ENCODE results near the gene FAM200B.

Gene FAM200B

DNA sequence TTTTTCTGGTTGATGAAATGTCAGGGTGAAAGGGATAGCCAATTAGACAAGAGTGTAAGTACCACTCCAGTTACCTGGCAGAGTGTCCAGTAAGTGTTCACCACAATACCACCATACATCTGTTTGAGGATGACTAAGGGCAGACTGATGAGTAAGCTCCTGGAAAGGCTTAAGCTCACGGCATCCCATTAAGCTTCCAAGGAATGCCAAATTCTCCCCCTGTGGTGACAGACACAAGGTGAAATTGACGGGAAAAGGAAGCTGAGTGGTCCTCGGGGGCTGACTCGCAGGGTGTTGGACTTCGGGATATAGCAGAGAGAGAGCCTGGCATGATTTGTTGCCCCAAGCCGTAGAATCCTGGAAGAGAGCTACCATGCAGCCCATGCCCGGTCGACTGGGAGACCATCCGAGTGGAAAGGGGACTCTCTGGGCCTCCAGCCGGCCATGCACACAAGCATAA lies 13.6 kb downstream of the FAM200B start:
- no peak for DNase-seq (ENCODE audit: low read depth in 3 of 3, low spot score in 1 of 3)

DNA sequence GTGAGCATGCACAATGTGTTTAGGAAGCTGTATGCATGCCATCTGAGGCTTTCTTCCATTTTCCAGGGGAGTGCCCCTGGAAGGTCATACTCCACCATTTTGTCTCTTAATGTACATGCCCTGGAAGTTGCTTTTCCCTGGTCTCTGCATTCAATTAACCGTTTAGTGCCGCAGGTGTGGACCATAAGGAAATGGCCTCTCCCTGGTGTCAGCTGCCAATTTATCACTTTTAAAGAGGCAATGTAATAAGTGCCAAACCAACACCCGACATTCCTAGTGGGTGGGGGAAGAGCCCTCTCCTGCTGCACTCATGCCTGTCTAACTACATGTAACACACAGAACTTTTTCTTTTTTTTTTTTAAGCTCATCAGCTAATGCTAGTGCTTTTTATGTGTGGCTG lies 14.1 kb downstream of the FAM200B start:
- no peak for DNase-seq (ENCODE audit: low read depth in 3 of 3, low spot score in 1 of 3)

DNA sequence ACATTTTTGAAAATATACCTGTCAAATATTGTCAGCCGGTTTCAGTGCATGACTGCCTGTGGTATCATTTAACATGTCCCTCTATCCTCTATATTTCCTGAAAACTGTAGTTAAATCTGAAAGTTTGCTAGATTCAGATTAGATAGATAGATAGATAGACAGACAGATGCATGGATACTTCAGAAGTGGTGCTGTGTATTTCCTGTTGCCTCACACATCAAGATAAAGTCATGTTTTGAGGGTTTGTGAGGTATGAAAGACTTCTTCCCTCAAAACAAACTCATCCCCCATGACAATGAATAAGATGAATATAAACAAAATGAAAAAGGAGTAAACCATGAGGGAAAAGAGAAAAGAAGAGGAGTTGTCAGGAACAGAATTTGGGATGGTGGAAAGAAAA lies 15.2 kb downstream of the FAM200B start:
- DNase-seq (ENCODE audit: low read depth in 3 of 3, low spot score in 1 of 3): no peak

DNA sequence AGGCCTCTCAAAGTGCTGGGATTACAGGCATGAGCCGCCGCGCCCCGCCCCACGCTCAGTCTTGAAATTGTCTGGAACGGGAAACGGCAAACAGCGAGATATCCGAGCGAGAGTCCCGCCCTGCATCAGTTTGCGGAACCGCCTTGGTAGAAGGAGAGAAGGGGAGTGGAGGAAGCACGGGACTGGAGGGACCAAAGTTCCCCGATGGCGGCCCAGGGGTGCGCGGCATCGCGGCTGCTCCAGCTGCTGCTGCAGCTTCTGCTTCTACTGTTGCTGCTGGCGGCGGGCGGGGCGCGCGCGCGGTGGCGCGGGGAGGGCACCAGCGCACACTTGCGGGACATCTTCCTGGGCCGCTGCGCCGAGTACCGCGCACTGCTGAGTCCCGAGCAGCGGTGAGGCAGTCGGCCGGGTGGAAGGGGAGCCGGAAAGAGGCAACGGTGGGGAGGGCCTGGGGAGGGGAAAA lies 21.3 kb downstream of the FAM200B start, which contains the start of gene BST1:
Gene BST1 (plus strand): TSS at position 125 of the 463 bp plus-strand sequence. CDS start 80 bp downstream, at position 205.
- peak in 2 of 3 donors; percentile 11 to 28 for DNase-seq (ENCODE audit: low read depth in 3 of 3, low spot score in 1 of 3)

DNA sequence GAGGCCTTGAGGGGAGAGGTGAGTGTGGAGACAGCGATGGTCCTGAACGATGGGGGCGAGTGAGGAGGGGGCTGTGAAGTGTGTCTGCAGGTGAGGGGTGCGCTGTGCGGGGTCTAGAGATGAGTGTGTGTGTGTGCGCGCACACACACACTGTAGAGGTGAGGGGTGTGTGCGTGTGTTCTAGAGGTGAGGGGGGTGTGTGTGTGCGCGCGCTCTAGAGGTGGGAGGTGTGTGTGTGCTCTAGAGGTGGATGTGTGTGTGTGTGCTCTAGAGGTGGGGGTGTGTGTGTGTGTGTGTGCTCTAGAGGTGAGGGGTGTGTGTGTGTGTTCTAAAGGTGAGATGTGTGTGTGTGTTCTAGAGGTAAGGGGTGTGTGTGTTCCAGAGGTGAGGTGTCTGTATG lies 21.8 kb downstream of the FAM200B start:
- DNase-seq (ENCODE audit: low read depth in 3 of 3, low spot score in 1 of 3): no peak

DNA sequence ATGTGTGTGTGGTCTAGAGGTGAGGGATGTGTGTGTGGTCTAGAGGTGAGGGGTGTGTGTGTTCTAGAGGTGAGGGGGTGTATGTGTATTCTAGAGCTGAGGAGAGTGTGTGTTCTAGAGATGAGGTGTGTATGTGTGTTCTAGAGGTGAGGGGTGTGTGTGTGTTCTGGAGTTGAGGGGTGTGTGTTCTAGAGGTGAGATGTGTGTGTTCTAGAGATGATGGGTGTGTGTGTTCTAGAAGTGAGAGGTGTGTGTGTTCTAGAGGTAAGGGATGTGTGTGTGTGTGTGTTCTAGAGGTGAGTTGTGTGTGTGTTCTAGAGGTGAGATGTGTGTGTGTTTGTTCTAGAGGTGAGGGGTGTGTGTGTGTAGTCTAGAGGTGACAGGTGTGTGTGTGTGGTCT lies 22.5 kb downstream of the FAM200B start:
- no peak for DNase-seq (ENCODE audit: low read depth in 3 of 3, low spot score in 1 of 3)

DNA sequence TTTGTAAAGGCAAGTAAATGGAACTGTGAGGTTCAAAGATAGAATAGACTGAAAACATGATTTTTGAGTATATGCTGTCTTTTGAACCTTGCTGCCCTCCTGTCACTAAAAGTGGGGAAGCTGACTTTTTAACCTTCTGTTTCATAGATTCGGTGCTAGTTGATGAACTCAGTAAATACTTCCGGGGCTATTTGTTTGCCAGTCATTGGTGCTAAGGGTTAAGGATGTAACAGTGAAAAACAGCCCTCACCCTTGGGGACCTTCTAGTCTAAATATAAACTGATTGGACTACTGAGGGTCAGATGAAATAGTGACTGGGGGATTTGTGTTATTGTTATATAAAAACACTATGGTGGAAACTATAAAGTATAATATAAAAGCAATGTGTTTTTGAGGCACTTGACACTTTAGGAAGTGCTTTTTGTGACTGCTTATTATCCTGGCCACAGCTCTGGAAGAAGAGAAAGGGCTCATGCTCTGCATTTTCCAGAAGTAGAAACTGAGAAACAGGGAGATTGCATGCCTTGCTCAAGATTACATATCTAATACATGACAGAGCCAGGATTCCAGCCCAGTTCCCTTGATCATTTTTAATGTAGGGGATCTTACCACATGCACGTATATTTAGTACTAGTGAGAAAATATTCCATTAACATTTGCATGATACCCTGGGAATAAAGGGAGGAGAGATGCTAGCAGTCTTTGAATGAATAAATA lies 25.2 kb downstream of the FAM200B start:
- no peak for DNase-seq (ENCODE audit: low read depth in 3 of 3, low spot score in 1 of 3)

DNA sequence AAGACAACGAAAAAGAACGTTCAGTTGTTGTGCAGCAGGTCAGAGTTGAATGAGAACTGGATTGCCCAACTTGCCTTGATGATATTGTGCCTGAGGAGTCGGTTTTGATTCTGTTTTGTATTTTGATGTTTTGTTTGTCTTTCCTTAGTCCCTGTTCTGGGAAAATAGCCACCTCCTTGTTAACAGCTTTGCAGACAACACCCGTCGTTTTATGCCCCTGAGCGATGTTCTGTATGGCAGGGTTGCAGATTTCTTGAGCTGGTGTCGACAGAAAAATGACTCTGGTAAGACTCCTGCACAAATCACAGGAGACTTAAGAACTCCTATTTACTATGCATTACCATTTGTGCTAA lies 25.7 kb downstream of the FAM200B start:
- DNase-seq (ENCODE audit: low read depth in 3 of 3, low spot score in 1 of 3): no peak

DNA sequence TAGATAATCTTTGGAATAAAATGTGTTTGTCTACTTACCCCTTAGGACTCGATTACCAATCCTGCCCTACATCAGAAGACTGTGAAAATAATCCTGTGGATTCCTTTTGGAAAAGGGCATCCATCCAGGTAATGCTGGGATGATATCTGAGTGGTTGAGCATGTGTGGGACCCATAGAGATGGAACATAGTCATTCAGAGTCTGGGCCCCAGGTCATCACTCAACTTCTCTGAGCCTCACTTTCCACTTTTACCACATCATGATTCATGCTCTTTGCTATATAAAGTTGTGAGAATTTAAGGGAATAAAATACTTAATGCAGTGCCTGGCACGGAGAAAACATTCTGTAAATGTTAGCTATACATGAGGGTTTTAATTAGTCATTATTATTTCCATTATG lies 30.1 kb downstream of the FAM200B start:
- no peak for DNase-seq (ENCODE audit: low read depth in 3 of 3, low spot score in 1 of 3)

DNA sequence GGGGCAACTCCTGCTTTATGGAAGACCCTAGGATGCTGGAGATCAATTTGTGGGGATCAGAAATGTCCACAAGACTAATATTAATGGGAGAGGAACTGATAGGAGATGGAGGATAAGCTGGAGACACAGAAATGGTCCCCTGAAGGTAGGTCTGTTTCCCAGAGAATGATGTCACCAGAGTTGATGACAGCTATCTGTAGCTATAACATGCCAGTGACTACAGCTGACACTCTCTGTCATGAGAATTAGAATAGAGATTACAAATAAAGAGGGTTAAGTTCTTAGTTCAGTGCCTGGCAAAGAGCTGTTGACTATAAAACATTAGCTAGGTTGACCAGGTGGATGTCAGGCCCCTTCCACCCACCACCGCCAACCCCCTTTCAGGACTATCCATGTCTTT lies 30.6 kb downstream of the FAM200B start:
- DNase-seq (ENCODE audit: low read depth in 3 of 3, low spot score in 1 of 3): no peak

DNA sequence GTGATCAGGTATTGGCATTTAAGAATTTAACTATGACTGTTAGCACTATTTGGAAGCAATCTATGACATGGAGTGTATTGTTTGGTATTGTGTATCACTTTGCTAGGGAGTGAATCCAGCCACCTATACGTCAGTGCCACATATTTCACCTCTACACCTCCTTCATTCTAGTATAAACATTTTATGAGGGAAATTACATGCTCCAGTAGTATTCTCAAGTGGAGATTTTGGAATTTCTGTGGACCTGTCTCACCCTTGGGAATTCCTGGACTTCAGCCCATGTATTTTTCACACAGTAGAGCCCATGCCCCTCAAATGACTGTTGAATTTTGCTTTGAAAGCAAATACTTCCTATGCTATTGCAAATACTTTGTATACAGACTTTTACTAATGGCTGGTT lies 32.5 kb downstream of the FAM200B start:
- no peak for DNase-seq (ENCODE audit: low read depth in 3 of 3, low spot score in 1 of 3)

DNA sequence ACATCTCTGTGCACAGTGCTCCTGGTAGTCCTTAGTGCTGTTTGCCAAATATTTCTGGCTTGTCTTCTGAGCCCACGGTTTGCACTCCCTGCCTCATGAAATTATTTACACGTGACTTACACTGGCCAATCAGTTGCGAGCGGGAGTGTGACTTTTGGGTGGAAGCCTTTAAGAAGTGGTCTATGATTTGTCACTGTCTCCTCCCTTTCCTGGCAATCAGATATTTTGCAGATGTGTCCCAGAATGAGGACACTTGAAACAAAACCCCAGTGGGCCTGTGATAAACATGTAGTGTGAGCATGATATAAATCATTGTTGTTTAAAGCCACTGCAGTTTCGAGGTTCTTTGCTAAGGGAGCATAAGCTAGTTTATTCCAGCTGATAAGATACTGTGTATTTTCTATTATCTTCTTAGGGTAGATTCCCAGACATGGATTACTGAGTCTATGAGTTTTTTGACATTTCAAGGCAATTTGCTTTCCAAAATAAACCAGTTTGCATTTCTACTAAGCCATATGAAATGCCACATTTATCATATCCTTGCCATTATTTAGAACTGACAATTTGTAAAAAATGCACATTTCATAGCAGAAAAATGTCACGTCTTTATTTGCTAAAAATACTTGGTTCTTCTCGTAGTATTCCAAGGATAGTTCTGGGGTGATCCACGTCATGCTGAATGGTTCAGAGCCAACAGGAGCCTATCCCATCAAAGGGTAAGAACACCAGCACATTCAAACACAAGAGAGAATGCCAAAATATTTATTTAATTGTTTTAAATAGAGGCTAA lies 33.2 kb downstream of the FAM200B start:
- DNase-seq (ENCODE audit: low read depth in 3 of 3, low spot score in 1 of 3): no peak

DNA sequence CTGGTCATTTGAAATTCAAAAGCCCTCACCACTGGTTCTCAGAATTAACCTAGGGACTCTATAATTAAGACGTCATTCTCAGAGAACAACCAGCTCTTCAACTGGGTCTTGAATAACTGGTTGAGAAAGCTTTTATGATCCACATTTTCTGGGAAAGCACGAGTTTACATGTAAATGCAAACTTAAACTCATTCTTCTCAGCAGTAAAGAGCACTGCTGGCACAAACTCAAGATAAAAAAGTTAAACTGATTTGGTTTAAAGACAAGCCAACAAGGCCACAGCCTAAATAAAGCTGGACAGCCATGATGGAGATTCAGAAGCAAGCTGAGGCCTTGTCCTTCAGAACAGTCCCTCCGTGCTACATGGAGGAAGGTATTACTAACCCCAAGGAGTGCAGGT lies 34.5 kb downstream of the FAM200B start:
- DNase-seq (ENCODE audit: low read depth in 3 of 3, low spot score in 1 of 3): no peak

DNA sequence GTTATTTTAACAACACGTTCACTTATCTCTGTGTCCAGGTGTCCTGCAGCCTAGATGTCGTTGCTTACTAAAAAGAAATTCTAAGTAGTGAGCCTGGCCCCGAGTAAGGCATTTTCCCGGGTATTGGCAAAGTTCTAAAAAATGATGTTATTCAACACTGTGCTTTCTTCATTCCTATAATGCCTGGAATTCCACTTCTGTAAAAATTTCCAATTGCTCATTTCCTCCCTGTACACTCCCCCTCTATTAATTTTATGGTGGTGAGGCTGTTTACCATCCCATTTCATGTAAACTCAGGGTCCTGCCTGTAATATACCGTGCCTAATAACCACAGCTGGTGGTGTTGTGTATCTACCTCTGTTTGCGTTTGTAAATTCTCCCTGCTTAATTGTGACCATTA lies 35.5 kb downstream of the FAM200B start:
- no peak for DNase-seq (ENCODE audit: low read depth in 3 of 3, low spot score in 1 of 3)

DNA sequence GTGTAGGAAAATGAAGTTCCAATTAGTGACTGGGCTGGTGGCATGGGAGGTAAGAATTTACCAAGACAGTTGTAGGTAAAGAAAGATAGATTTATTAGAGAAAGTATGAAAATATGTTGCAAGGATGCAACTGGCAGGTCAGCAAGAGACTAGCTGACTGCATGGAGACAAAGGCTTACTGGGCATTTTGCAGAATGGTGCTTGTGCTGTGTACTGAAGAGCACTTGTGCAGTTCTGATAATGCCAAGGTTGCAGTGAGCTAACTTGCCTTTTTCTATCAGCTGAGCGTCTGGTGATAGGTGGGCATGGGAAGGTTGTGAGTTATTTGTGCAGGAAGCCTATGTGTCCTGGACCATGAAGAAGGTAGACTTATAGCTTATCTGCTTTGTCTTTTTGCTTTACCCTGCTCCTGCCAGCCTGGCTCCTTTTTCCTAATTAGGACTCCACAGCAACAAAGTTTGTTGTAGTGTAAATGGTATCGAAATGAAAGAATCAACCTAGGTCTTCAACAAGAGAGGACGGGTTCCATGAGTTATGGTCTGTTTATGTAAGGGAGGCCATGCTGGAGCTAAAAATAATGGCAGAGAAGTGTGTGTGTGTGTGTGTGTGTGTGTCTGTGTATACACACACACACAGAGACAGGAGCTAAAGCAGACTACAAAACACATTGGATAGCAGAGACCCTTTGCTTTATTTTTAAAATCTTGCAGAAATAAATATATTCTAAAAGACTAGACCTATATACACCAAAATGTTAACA lies 36.2 kb downstream of the FAM200B start:
- DNase-seq (ENCODE audit: low read depth in 3 of 3, low spot score in 1 of 3): no peak

DNA sequence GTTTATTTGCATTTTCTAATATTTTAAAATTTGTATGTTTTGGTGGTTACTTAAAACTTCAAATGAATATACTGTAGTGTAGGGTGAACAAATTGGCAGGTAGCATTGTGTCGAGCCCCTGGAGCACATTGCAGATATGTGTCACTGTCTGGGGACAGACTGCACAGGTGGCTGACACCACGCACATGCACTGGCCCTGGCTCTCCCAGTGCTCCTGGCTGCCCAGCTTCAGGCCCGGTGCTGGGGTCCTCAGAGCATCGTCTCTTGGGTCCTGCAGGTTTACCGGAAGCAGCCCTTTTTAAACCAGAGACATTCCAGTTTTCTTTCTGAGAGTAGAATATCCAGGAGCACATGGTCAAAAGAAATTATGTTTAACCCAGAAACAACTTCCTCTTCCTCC lies 36.8 kb downstream of the FAM200B start:
- DNase-seq (ENCODE audit: low read depth in 3 of 3, low spot score in 1 of 3): no peak

DNA sequence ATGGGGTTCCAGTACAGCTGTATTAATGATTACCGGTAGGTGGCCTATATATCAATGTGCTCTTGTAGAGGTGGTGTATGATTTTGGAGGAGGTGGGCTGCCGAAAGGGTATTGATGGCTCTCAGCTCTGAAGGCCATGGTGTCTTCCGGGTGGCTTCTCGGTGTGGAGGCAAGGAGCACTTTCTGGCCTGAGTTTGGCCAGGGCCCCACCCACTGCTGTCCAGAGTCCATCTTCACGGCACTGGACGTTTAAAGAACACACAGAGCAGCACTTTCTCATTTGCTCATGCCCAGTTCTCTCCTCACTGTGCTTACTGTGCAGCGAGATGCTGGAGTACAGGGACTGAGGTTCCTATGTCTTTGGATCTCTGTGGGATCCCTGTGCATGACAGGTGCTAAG lies 37.3 kb downstream of the FAM200B start:
- no peak for DNase-seq (ENCODE audit: low read depth in 3 of 3, low spot score in 1 of 3)

DNA sequence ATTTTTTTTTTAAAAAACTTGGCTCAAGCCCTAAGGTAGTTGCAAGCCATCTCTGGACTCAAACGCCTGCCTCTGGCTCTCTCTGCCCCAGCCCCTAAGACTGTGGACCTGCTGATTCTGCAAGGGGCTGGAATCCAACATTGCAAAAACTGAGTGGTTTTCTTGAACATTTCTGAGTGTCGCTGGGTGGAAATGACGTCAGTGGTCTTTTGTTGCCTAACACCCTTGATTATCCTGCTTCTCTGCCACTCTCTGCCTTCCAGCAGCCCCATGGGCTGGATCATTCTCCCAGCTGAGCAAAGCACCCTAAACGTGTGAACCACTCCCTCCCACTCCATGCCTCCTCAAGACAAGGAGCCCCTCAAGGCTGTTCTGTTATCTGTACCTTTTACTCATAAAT lies 37.9 kb downstream of the FAM200B start:
- DNase-seq (ENCODE audit: low read depth in 3 of 3, low spot score in 1 of 3): no peak

DNA sequence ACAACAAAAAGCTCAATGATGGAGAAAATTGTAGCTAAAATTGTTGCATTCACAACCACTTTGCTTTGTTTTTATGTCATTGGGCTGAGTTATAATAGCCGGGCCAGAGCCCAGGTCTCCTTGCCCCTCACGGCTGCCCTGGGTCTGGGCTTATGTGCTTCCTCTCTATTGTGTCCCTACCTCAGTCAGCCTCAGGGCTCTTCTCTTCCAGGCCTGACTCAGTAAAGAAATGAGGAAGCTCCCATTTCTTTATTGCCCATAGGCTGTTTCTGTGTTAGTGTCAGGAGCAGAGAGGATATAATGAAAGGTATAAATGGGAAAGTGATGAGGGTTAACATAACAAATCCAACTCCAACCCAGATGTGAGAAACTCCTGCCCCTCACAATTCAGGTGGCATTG lies 39.2 kb downstream of the FAM200B start:
- no peak for DNase-seq (ENCODE audit: low read depth in 3 of 3, low spot score in 1 of 3)

DNA sequence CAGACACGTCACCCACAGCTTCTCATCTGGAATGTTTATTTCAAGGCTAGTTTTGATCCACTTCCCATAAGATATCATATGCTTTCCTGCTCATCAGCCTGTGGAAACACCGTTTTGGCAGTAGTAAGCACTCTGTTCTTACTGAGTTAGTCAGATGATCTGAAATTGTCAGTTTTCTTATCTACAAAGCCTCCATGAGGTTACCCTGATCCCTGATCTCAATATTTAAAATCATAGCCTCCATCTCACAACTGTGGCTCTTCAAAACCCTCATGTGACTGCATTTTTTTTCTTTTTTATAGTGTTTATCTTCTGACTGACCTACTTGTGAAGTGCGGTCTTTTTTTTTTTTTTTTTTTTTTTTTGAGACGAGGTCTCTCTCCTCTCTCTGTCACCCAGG lies 44.0 kb downstream of the FAM200B start:
- DNase-seq (ENCODE audit: low read depth in 3 of 3, low spot score in 1 of 3): no peak

DNA sequence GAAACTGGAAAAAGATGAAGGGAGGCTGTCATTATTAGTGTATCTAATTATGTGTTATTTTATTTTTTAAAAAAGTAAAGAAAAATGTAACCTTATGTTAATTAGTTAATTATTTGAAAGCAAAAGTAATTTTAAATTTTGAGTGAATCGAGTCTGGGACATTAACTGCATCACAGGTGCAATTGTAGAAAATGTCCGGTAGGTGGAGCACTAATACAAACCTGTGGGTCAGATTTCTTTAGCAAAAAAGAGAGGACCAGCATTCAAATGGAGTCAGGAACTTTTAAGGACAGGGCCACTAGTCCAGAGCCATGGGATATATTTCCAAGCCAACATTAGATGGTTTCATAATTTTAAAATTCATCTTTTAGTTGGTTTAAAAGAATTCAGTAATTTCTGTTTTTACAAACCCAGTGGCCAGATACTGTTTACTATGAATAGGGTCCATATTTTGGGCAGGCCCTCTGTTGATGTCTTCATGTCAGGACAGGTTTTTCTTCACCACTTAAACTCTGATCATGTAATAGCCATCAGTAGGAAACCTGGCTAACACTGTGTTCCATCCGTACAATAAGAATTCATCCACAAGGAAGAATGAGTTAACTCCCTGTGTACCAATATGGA lies 48.4 kb downstream of the FAM200B start:
- DNase-seq (ENCODE audit: low read depth in 3 of 3, low spot score in 1 of 3): peak in 1 of 3 donors; percentile 2

Measured in stimulated activated CD4-positive, alpha-beta T cell treated with anti-CD3 and anti-CD28 coated beads, TNF-alpha, amount 100 ng/mL, for 1 hour (primary cell).